T follicular helper cell (primary cell): ENCODE results near the gene ZNF609.

Experiments used
- DNase-seq: peaks from one replicate; pipeline ENCODE4 v3.0.0-alpha.2; 2020; ENCODE audit warnings: low read depth

Gene ZNF609

GRCh38 chr15:64651601-64652191 is 191.3 kb downstream of the ZNF609 start:
- no peak for DNase-seq

- no peak for DNase-seq
Measured at GRCh38 chr15:64653757-64654156, 193.4 kb downstream of the ZNF609 start.

GRCh38 chr15:64656508-64656907 is 196.1 kb downstream of the ZNF609 start:
- no peak for DNase-seq

- no peak for DNase-seq
Measured at GRCh38 chr15:64665179-64665578, 204.8 kb downstream of the ZNF609 start.

GRCh38 chr15:64667736-64668161 is 207.4 kb downstream of the ZNF609 start:
- DNase-seq = no peak

GRCh38 chr15:64673866-64674265 is 213.5 kb downstream of the ZNF609 start:
- no peak for DNase-seq

- no peak for DNase-seq
Measured at GRCh38 chr15:64678126-64678819, 217.9 kb downstream of the ZNF609 start.

- DNase-seq = no peak
Measured at GRCh38 chr15:64680097-64680496, 219.7 kb downstream of the ZNF609 start.

- DNase-seq = no peak
Measured at GRCh38 chr15:64681424-64682024, 221.1 kb downstream of the ZNF609 start.

GRCh38 chr15:64682255-64682654 is 221.9 kb downstream of the ZNF609 start:
- DNase-seq = no peak

- DNase-seq = no peak
Measured at GRCh38 chr15:64683378-64683777, 223.0 kb downstream of the ZNF609 start.

- no peak for DNase-seq
Measured at GRCh38 chr15:64685230-64685888, 225.0 kb downstream of the ZNF609 start.

GRCh38 chr15:64686130-64686735 is 225.9 kb downstream of the ZNF609 start:
- no peak for DNase-seq

- DNase-seq = no peak
Measured at GRCh38 chr15:64687172-64687571, 226.8 kb downstream of the ZNF609 start.

- no peak for DNase-seq
Measured at GRCh38 chr15:64687688-64688087, 227.3 kb downstream of the ZNF609 start.

- no peak for DNase-seq
Measured at GRCh38 chr15:64688770-64689169, 228.4 kb downstream of the ZNF609 start.

GRCh38 chr15:64690008-64690407 is 229.6 kb downstream of the ZNF609 start:
- DNase-seq = no peak

- DNase-seq = no peak
Measured at GRCh38 chr15:64690578-64691296, 230.4 kb downstream of the ZNF609 start.

GRCh38 chr15:64691896-64692565 is 231.7 kb downstream of the ZNF609 start:
- no peak for DNase-seq

- no peak for DNase-seq
Measured at GRCh38 chr15:64693134-64693533, 232.8 kb downstream of the ZNF609 start.

GRCh38 chr15:64694816-64695215 is 234.4 kb downstream of the ZNF609 start:
- no peak for DNase-seq
